Adrenal gland (tissue), 12 donors: ENCODE data around the gene ACOT11. TPM values are rescaled to one million over a fixed set of nuclear protein-coding genes. Genes with fewer than 3 reads are reported as not detected.

ENCODE experiments used
- DNase-seq, 7 donors: peaks; one replicate each; pipeline ENCODE4 v3.0.0-alpha.2; 2019 to 2020
- H3K27ac ChIP-seq, 5 donors: fragments of 200-600 bp; sonication (generic) in 4 of 5; 1 replicate in 3 of 5; 2 replicates in 2 of 5; pipeline versions ENCODE4 v1.5.1 to v1.8.0; 2016 to 2020; ENCODE audit warnings: mild to moderate bottlenecking in 1 of 5
- H3K27me3 ChIP-seq: fragments of 200-600 bp; 2 replicates; pipeline ENCODE4 v1.8.0; 2021
- H3K36me3 ChIP-seq, 2 donors: fragments of 200-600 bp; replicated peaks in 1 of 2; 1 replicate in 1 of 2; 2 replicates in 1 of 2; pipeline versions ENCODE4 v1.5.1 to v1.8.0; 2018 to 2022
- H3K4me1 ChIP-seq, 2 donors: fragments of 200-600 bp; replicated peaks in 1 of 2; 1 replicate in 1 of 2; 2 replicates in 1 of 2; pipeline versions ENCODE4 v1.5.1 to v1.8.0; 2018 to 2021
- H3K4me3 ChIP-seq, 4 donors: fragments of 200-600 bp; sonication (generic) in 3 of 4; one replicate each; pipeline ENCODE4 v1.5.1; 2016 to 2018
- H3K9me3 ChIP-seq, 3 donors: fragments of 200-600 bp; sonication (generic) in 1 of 3; replicated peaks in 1 of 3; 1 replicate in 2 of 3; 2 replicates in 1 of 3; pipeline versions ENCODE4 v1.5.1 to v1.8.0; 2016 to 2021
- POLR2A ChIP-seq, 2 donors: fragments of 450-650 bp; IDR thresholded peaks; one replicate each; pipeline ENCODE4 v1.6.1; 2017; ENCODE audit warnings: antibody characterized with exemption in 2 of 2, mild to moderate bottlenecking in 2 of 2, moderate library complexity in 1 of 2
- WGBS, 4 donors: extraction: QIAGEN DNeasy Blood & Tissue Kit in 2 of 4; methylation state at CpG; one replicate each; pipeline versions ENCODE4 v1.1.5 to v1.1.7; 2013 to 2017; 5-methylcytosine and 5-hydroxymethylcytosine counted together
- intact Hi-C, 2 donors: fragments of 100-400 bp; cut with DNase I; formaldehyde crosslinking; loops; one replicate each; pipeline versions ENCODE4 v1.14.1 to v1.15.0; 2022 to 2023
- polyA plus RNA-seq, 3 donors: library from polyadenylated mRNA; stranded (reverse); fragments of 200-250 nt in 2 of 3; fragments of 350-450 nt in 1 of 3; fragmentation: Illumina TruSeq in 1 of 3; extraction: RNeasy Lipid Tissue Mini Kit (QIAGEN cat#74804) in 1 of 3; gene quantifications; one replicate each; pipeline ENCODE4 v1.2.3, GENCODE V29; 2013 to 2014
- total RNA-seq, 9 donors: library from RNA; depleted of rRNA in 4 of 9; stranded (reverse); fragments of >200 nt in 4 of 9; fragments of 120-200 nt in 1 of 9; fragmentation: NEBNext Ultra II Directional in 1 of 9; extraction: Animal tissue kit (Norgen Biotek cat#: 25700) in 1 of 9; gene quantifications; one replicate each; pipeline versions ENCODE4 v1.1.0 to v1.2.4, GENCODE V29; 2013 to 2023
- TF ChIP-seq, protein P1 (sequence below), 6 experiments: fragments of 450-650 bp in 4 of 6; fragments of 200-600 bp in 2 of 6; sonication (generic) in 1 of 6; IDR thresholded peaks; 1 replicate in 5 of 6; 2 replicates in 1 of 6; pipeline versions ENCODE4 v1.5.1 to v1.8.0; 2016 to 2021; ENCODE audit warnings: antibody characterized with exemption in 6 of 6, mild to moderate bottlenecking in 2 of 6, moderate library complexity in 1 of 6
- donor health status: healthy with polysubstance abuse.
- donor health status: Bipolar disorder and iron deficiency.
- donor health status: DM: yes; HTN: yes; CAD: no.
- donor health status: DM: no; HTN: no; CAD: no.
- donor health status: DM: no; HTN: no; CAD: no.
- donor health status: DM: yes; HTN: yes; CAD: no.

ACOT11 gene
- total and polyA plus RNA-seq, 12 donors = 1.6 to 12.7 (median 9.1) TPM

DNA sequence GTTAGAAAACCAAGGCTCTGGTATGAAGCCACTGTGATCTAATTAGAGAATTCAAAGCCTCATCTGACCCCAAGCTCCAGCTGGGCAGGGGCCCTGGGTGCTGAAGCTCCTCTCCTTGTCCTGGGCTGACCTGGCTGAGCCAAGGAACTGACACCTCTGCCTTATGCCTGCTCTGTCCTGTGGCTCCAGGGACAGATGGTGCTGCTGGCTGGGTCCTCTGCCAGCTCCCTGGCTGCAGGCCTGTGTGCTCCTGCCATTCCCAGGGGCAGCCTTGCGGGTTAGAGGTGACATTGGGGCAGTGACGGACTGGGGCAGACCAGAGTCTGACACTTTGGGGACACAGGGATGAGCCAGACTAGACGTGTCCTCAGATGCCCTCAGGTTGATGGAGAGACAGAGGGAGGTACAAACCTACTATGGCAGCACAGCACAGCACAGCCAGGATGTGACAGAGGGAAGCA, 11.8 kb downstream of the ACOT11 start:
- TF ChIP-seq POLR2A (IDR thresholded peaks at IDR 0.05) = no peak
- TF ChIP-seq, protein P1, sequence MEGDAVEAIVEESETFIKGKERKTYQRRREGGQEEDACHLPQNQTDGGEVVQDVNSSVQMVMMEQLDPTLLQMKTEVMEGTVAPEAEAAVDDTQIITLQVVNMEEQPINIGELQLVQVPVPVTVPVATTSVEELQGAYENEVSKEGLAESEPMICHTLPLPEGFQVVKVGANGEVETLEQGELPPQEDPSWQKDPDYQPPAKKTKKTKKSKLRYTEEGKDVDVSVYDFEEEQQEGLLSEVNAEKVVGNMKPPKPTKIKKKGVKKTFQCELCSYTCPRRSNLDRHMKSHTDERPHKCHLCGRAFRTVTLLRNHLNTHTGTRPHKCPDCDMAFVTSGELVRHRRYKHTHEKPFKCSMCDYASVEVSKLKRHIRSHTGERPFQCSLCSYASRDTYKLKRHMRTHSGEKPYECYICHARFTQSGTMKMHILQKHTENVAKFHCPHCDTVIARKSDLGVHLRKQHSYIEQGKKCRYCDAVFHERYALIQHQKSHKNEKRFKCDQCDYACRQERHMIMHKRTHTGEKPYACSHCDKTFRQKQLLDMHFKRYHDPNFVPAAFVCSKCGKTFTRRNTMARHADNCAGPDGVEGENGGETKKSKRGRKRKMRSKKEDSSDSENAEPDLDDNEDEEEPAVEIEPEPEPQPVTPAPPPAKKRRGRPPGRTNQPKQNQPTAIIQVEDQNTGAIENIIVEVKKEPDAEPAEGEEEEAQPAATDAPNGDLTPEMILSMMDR (IDR thresholded peaks at IDR 0.05) = no peak
- H3K4me1 ChIP-seq = peaks cover 0 to 4% of the 10 kb centered on the region in 2 donors
- intact Hi-C loops = no loop called here
- no peaks in the 10 kb centered on the region for H3K27me3 ChIP-seq
- 37 to 64% (median 63%) methylated on average over 3 of the region's 3 CpGs; no CpG with 5 or more reads in 1 of the 4 donors for WGBS, 4 donors
- no peaks in the 10 kb centered on the region for H3K36me3 ChIP-seq
- H3K9me3 ChIP-seq = no peaks in the 10 kb centered on the region
- no peak overlapping the region for H3K4me3 ChIP-seq
- peak in 3 of 7 donors; percentile 40 to 87 (median 63) for DNase-seq
- no peak overlapping the region for H3K27ac ChIP-seq

DNA sequence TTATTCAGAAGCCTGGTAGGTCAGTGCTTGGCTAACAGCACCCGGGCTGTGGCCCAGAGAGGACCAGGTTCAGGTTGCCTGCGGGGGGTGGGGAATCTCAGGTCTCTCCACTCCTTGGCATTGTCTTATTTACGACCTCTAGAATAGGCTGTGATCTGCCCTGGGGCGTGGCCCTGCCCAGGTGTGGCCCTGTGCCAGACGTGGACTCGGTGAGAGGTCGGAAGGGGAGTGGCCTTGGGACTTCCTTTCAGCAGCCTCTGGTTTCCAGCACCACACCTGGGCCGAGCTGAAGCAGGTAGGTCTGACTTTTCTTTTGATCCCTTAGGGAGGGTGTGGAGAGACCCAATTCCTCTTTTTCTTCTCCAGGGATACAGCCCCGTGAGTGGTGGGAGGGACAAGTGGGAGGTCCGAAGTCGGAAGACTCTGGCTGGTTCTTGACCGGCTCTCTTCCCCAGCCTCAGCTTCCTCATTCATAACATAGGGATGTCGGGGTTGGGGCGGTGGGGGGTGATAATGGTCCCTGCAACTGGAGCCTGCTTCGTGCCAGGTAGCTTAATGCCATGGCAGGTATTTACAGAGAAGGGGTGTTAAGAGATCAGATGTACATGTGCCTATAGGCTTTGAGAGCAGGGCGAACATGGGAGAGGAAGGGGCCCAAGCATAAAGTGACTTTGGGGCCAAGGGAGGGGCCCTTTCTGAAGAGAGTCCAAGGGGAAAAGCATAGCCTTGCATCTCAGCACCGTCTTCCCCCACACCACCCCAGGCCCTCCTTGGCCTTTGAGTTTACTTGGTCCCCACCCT, 16.5 kb downstream of the ACOT11 start:
- Histone ChIP-seq H3K4me3 (no peak overlapping the region), H3K27ac (no peak overlapping the region), H3K4me1 (peaks cover 0 to 11% of the 10 kb centered on the region in 2 donors), H3K9me3 (no peaks in the 10 kb centered on the region), H3K27me3 (no peaks in the 10 kb centered on the region), H3K36me3 (no peaks in the 10 kb centered on the region)
- intact Hi-C loops = no loop called here
- DNase-seq = no peak
- 72 to 81% (median 79%) methylated on average over 10 to 17 of the region's 17 CpGs for WGBS, 4 donors
- TF ChIP-seq, protein P1 (IDR thresholded peaks at IDR 0.05) = no peak
- TF ChIP-seq POLR2A (IDR thresholded peaks at IDR 0.05) = no peak

DNA sequence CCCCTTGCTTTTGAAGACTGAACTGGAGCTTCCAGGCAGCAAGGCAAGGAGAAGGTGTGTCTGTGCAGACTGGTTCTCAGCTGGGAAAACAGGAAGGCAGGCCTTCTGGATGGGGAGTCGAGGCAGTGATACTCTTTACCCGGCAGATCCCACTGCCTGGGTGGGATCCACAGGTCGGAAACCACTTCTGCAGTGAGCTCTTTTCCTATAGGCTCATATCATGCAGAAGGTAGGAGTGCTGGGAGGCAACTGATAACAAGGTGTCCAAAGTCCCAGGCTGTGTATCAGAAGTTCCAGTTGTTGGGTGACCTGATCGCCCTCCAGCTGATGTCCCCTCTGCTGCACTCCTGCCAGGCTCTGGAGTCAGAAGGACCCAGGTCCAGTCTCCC, 17.1 kb downstream of the ACOT11 start:
- Histone ChIP-seq H3K27ac (no peak overlapping the region), H3K9me3 (no peaks in the 10 kb centered on the region), H3K4me1 (peaks cover 0 to 13% of the 10 kb centered on the region in 2 donors), H3K4me3 (no peak overlapping the region), H3K27me3 (no peaks in the 10 kb centered on the region), H3K36me3 (no peaks in the 10 kb centered on the region)
- intact Hi-C loops = no loop called here
- no peak for TF ChIP-seq POLR2A (IDR thresholded peaks at IDR 0.05)
- TF ChIP-seq, protein P1 (IDR thresholded peaks at IDR 0.05) = no peak
- 80 to 93% (median 86%) methylated on average over 1 to 4 of the region's 4 CpGs for WGBS, 4 donors
- no peak for DNase-seq

DNA sequence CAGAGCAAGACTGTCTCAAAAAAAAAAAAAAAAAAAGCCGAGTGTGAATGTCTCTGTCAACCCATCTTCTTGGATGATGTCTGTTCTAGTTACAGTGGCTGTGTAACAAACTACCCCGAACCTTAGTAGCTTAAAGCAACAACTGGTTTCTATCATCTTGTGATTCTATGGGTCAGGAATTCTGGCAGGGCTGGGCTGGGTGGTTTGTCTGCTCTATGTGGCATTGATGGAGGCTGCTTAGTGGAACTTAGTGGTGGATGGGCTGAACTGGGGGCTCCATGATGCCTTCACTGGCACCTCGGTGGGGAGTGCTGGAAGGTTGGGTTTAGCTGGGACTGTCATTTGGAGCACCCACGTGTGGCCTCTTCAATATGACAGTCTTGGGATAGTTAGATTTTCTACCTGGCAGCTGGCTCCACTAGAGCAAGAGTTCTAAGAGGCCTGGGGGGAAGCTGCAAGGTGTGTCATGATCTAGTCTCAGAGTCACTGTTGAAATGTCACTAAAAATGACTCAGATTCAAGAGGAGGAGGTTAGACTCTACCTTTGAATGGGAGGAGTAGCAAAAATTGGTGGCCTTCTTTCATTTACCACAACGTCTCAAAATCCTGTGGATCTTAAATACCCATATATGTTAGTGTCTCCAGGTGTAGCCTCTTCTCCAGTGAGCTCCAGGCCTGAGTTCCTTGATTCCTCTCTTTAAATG, 18.6 kb downstream of the ACOT11 start:
- Histone ChIP-seq H3K9me3 (no peaks in the 10 kb centered on the region), H3K27me3 (no peaks in the 10 kb centered on the region), H3K4me3 (no peak overlapping the region), H3K4me1 (peaks cover 0 to 21% of the 10 kb centered on the region in 2 donors), H3K27ac (no peak overlapping the region), H3K36me3 (no peaks in the 10 kb centered on the region)
- DNase-seq = no peak
- 83 to 92% (median 89%) methylated on average over 4 to 5 of the region's 5 CpGs for WGBS, 4 donors
- TF ChIP-seq, protein P1 (IDR thresholded peaks at IDR 0.05) = no peak
- TF ChIP-seq POLR2A (IDR thresholded peaks at IDR 0.05) = no peak
- intact Hi-C loops = no loop called here
